Measurements from ENCODE around the gene VCAN.

GRCh38 chr5:83540783-83541182, 69.2 kb downstream of the VCAN start:
- TF ChIP-seq CTCF (IDR thresholded peaks at IDR 0.05) (no peak), EZH2 (IDR thresholded peaks at IDR 0.05; ENCODE audit: borderline replicate concordance, insufficient read depth, low read depth, low read length, poor library complexity, severe bottlenecking) (no peak)

Measured in B cell (primary cell).